GM18498 (cell line): Measurements from ENCODE around the gene ZNF292.
"Not testable (repeated sequence)": the region's sequence is repeated elsewhere in the genome, so short reads cannot be mapped to it uniquely, and the experiment has no call there.

Source experiments
- ATAC-seq: cut with Tn5 transposase; IDR thresholded peaks from one replicate; pipeline ENCODE4 v1.9.1; 2021; ENCODE audit warnings: mild to moderate bottlenecking, moderate library complexity; ENCODE audit not compliant: unreplicated experiment

ZNF292 gene

DNA sequence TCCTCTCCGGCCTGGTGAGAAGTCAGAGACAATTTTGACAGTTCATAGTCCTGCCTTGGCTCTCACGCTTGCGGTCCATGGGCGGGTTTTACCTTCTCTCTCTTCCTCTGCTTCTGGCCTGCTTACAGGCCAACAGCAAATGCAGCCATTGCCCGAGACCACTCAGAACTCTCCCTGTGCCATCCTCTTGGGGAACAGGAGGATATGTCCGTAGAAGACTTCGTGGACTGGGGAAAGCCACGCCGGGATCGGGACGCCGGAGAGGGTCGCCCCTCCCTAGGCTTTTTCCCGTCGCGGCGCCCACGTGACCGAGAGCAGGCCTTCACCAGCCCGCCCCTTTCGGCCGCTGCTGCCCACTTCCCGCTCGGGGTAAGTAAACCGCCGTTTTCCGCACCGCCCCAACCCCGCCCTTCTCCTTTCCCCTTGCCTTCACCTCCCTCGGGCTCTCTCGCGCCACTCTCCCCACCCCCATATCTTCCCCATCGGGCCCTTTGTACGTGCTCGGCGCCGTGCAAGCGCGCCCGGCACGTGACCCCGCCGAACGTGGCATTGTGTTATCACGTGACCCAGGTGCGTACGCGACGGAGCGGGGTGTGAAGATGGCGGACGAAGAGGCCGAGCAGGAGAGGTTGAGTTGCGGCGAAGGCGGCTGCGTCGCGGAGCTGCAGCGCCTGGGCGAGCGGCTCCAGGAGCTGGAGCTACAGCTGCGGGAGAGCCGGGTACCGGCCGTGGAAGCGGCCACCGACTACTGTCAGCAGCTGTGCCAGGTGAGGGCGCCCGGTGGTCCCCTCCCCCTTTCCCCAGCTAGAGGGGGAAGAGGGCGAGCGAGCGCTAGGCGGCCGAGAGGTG lies at the start of gene ZNF292:
ZNF292 (plus strand) TSS at position 573 of the 849 bp plus-strand sequence; CDS start at position 600, 27 bp downstream.
- peak; percentile 81 for ATAC-seq

DNA sequence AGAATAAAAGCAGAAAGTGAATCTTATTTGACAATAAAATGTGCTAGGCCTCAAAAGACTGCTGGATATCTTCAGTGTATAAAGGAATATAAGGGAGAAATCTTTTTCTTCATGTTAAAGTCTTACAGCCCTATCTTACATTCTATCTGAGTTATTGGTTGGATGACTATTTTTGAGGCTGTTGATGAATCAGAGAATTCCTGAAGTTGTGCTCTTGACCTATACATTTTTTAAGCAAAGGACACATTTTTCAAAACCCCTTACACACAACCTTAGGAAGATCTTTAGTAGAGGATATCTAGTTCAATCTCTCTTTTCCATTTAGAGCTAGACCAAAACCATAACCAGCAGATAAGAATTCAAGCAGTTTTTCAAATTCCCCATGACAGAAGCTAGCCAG lies 49.5 kb upstream of the ZNF292 start:
- ATAC-seq = no peak

DNA sequence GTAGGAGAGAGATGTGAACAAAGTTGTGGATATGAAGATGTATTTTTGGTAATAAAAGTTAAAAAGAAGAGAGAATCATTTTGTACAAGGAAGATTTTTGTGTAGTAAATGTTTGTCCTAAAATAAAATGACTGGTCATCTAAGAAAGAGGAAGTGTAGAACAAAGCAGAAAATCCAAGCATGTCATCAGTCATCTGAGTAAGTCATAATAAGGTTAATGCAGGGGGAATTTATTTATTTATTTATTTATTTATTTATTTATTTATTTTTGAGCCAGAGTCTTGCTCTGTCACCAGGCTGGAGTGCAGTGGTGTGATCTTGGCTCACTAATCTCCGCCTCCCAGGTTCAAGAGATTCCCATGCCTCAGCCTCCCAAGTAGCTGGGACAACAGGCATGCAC lies 44.7 kb upstream of the ZNF292 start:
- no peak for ATAC-seq

- peak; percentile 83 for ATAC-seq
Observed at GRCh38 chr6:87115402-87116135, 39.8 kb upstream of the ZNF292 start.

- ATAC-seq = no peak
Observed at GRCh38 chr6:87116922-87117321, 38.4 kb upstream of the ZNF292 start.

- ATAC-seq = no peak
Observed at GRCh38 chr6:87118054-87118453, 37.3 kb upstream of the ZNF292 start.

DNA sequence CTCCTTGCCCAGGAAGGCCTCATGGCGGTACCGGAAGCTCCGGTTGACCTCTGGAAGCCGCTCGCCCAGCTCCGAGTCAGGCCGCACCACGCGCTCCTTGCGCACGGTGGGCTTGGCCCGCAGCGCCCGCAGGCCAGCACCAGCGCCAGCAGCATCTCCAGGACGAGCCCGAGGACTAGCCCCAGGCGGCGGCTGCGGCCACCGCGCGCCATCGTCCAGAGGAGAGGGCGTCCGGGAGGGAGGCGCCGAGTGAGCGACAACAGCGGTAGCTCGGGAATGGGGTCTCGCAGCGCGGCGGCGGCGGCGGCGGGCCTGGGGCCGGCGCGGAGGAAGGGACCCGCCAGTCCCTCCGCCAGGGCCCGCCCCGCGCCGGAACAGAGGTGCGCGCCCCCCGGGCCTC lies 32.9 kb upstream of the ZNF292 start:
- no peak for ATAC-seq

DNA sequence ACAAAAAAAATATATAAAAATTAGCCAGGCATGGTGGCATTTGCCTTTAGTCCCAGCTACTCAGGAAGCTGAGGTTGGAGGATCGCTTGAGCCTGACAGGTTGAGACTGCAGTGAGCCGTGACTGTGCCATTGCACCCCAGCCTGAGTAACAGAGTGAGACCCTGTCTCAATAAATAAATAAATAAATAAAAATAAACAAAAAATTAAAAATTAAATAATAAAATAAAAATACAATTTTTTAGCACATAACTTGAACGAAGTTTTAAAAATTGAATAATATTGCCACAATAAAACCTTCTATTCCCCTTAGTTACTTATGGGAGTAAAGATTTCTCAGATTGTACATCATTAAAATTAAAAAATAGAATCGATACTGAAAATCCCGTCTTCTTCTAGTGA lies 31.3 kb upstream of the ZNF292 start:
- no peak for ATAC-seq

DNA sequence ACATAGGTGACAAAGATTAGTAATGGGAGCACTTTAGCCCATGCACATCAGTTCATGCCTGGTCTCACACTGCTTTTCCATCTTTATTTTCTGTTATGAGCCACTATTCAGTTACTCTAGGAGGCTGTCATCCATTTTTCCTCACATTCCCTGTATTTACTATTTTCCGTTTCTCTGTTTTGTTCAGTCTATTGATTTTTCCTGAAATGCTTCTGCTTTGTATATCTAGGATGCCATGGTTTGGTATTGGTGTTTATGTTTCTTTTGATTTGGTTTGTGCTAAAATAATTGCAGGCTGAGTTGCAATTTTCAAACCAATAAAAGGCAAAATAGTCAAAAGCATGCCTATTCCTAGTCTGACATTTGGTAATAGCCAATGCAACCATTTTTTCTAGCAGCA lies 28.9 kb upstream of the ZNF292 start:
- ATAC-seq = no peak

DNA sequence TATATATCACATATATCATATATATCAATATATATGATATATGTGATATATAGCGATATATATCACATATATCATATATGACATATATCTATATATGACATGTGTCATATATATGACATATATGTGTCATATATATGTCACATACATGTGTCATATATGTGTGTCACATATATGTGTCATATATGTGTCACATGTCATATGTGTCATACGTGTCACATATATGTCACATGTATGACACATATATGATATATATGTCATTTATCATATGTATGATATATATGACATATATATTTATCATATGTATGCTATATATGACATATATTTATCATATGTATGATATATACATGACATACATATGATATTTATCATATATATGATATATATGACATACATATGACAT lies 27.6 kb upstream of the ZNF292 start:
- ATAC-seq = no peak

- no peak for ATAC-seq
Observed at GRCh38 chr6:87136963-87137362, 18.4 kb upstream of the ZNF292 start.

DNA sequence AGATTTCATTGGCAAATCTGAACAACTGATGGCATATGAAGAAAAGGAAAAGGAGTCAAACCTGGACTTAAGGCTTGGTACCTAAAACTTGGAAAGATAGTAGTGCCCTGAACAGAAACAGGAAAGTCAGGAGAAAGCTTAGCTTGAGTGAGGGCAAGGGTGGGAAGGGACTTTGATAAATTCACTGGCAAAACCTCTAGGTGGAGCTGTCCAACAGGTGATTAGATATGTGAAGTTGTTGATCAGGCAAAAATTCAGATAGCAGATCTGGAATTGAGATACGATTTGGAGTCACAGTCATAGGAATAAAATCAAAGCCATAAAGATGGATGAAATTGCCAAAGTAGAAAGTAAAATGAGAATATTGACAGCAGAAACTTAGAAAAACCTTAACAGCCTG lies 16.1 kb upstream of the ZNF292 start:
- ATAC-seq = peak; percentile 66

GRCh38 chr6:87139927-87140326 lies 15.4 kb upstream of the ZNF292 start:
- ATAC-seq = not testable (repeated sequence)

GRCh38 chr6:87146363-87146762 lies 9.0 kb upstream of the ZNF292 start:
- peak; percentile 64 for ATAC-seq

- ATAC-seq = no peak
Observed at GRCh38 chr6:87150406-87150805, 5.0 kb upstream of the ZNF292 start.

- no peak for ATAC-seq
Observed at GRCh38 chr6:87151471-87151780, 3.9 kb upstream of the ZNF292 start.

GRCh38 chr6:87151781-87152525 lies 3.4 kb upstream of the ZNF292 start:
- ATAC-seq = peak; percentile 39

DNA sequence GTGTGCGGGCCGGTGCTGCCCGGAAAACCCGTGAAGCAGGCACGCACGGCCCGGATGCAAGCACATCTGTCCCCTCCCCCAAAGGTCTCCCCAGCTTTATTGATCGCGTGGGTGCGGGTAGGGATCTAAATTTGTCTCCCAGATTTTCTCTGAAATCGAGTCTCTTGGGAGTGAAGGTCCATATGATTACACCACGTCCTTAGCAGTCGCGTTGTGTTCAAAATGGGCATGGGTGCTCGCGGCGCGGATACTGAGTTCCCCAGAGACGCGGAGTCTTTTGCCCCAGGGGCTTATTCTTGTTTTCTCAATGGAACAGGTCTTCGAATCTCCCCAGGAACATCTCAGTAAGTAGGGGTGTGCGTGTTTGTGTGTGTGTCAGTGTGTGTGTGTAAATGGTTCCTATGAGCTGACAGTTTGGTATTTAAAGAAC lies 2.8 kb upstream of the ZNF292 start:
- no peak for ATAC-seq

DNA sequence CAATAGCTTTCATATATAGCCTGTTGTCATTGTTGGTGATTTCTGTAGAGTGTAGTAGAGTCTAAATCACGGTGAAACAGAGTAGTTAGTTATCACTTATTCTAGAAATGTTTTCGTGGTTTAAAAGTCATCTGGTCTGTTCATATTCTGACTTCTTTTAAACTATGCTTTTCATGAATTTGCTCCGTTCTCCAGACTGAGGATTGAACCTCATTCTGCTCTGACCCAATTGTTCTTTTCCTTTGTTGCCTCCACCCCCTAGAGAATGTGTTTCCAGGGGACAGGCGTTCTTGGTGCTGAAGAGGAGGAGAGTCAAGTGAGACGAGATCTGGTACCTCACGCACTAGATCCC lies 748 bp upstream of the ZNF292 start:
- no peak for ATAC-seq

DNA sequence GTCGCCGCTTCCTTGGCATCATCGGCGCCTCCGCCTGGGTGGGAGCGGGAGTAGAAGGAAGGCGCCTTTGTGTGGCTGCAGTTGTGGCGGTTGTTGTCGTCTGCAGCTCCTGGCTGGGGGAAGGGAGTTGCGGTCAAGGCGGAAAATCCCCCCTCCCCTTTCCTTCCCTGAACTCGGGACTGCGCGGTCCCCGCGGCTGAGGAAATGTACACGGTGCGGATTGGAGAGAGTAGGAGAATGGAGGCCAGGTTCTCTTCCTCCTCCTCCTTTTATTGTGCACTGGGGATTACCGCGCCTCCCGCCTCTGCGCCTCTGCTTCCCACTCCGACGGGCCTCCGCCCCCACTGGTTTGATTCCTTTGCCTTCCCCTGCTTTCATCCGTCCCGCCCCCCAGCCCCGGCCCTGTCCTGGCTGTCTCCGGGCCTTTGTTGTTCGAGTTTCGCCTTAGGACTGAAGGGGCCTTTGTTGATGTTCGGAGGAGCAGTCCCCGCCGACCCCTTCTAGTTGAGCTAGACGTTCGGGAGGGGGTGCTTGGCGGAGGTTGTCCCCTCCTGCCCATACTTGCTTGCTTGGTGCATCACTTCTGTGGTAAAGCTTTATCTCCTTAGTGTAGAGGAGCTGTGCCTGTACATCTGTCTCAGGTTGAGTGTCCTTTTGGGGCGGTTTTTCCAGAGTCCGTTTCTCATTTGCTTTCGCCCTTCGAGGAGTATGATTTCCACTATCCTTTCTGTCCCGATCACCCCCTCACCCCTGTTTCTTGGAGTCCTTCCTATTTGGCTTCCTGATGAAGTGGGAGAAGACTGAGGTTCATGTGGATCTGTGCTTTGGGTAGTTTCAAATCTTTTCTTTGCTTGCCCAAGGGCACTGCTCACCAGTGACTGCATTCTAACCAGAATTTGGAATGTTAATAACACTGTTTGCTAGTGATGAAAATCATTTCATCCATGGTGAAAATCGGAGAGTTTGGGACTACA lies 764 bp downstream of the ZNF292 start:
- ATAC-seq = peak; percentile 0

DNA sequence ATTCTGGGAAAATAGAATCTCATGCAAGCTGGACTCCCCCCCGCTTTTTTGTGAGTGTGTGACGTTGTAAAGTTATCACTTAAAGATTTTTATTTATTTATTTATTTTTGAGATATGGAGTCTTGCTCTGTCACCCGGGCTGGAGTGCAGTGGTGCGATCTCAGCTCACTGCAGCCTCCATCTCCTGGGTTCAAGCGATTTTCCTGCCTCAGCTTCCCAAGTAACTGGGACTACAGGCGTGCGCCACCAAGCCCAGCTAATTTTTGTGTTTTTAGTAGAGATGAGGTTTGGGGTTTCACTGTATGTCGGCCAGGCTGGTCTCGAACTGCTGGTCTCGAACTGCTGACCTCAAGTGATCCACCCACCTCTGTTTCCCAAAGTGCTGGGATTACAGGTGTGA lies 2.2 kb downstream of the ZNF292 start:
- not testable (repeated sequence) for ATAC-seq
